Measurements from ENCODE around the gene MLEC. TPM values are rescaled to one million over a fixed set of nuclear protein-coding genes. Genes with fewer than 3 reads are reported as not detected.
"Not testable (repeated sequence)": the region's sequence is repeated elsewhere in the genome, so short reads cannot be mapped to it uniquely, and the experiment has no call there.

The MLEC gene
- polyA plus RNA-seq, 1 donor = 173 TPM

- DNase-seq = peak in 1 of 2 donors; percentile 40
- Histone ChIP-seq H3K9me3 (ENCODE audit: control insufficient read depth, low read depth, low read length) (no peaks in the 10 kb centered on the region), H3K36me3 (ENCODE audit: control insufficient read depth, insufficient read depth, low read length) (peaks cover 68% of the 10 kb centered on the region), H3K27me3 (ENCODE audit: control insufficient read depth, insufficient read depth, low read length) (no peaks in the 10 kb centered on the region), H3K4me1 (ENCODE audit: control insufficient read depth, insufficient read depth, low read length) (peaks cover 37% of the 10 kb centered on the region), H3K4me3 (ENCODE audit: low read length) (no peak overlapping the region), H3K27ac (ENCODE audit: low read length) (peak overlapping the region; percentile 89)
- WGBS (ENCODE audit: insufficient coverage, low lambda C conversion rate) = no CpG with 5 or more reads among the region's 7 CpGs
Observed at GRCh38 chr12:120720234-120720986, 33.5 kb downstream of the MLEC start.

DNA sequence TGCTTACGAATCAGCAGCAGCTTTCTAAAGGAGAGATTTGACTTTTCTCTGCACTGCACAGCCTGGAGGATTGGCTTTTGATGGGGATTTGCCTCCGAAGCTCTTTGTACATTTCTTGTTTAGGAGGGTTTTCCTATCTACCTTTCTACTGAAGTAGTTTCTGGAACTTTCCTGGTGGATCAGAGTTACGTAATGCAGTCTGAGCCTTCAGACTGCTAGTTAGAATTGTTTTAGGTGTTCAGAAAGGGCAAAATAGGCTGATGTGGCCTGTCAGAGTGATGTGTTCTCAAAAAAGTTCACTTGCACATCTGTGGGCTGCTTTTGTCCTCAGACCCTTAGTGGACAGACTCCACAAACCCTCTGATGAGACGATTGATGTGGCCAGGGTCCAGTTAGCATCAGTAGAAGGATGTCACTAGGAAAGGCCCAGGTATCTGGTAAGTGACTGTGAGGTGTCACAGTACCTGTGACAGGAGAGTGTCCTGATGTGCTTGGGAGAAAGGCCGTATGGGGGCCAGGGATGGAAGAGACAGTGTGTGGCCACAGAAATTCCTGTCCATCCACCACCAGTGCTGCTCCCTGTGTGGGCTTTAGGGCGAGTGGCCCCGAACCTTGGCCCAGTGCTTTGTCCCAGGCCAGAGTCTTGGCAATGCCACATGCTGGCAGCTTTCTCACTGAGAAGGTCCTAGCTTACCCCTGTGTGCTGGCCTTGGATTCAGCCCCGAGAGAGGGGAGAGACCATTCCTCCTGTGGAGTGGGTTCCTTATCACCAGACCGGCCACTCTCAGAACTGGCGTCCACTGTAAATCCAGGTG, 34.2 kb downstream of the MLEC start:
- H3K36me3 ChIP-seq (ENCODE audit: control insufficient read depth, insufficient read depth, low read length) = peaks cover 62% of the 10 kb centered on the region

DNA sequence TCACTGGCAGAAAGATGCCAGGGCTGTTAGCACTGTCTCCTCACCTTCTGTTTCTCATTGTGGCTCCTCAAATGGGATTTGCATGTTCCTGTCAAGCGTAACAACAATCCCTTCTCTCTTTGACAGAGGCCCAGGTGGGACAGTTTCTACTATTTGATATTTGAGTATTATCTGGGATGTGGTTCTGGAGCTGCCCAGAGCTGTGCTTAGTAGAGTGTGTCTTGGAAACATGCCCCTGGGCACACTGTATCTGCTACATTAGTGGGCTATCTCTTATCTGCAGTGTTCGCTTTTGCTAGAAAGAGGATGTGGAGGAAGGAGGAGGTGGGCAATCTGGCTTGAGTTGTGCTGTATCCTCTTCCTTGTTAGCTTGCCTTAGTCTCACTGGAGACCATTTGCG, 34.9 kb downstream of the MLEC start:
- peaks cover 55% of the 10 kb centered on the region for H3K36me3 ChIP-seq (ENCODE audit: control insufficient read depth, insufficient read depth, low read length)
- no peaks in the 10 kb centered on the region for H3K27me3 ChIP-seq (ENCODE audit: control insufficient read depth, insufficient read depth, low read length)
- no peak overlapping the region for H3K4me3 ChIP-seq (ENCODE audit: low read length)
- WGBS (ENCODE audit: insufficient coverage, low lambda C conversion rate) = no CpG with 5 or more reads among the region's 3 CpGs
- H3K27ac ChIP-seq (ENCODE audit: low read length) = no peak overlapping the region
- H3K9me3 ChIP-seq (ENCODE audit: control insufficient read depth, low read depth, low read length) = no peaks in the 10 kb centered on the region
- DNase-seq = no peak
- peaks cover 40% of the 10 kb centered on the region for H3K4me1 ChIP-seq (ENCODE audit: control insufficient read depth, insufficient read depth, low read length)

More for the DNA sequence above, 34.2 kb downstream of the MLEC start:
- WGBS (ENCODE audit: insufficient coverage, low lambda C conversion rate) = 67% methylated on average over 1 of the region's 10 CpGs
- no peaks in the 10 kb centered on the region for H3K27me3 ChIP-seq (ENCODE audit: control insufficient read depth, insufficient read depth, low read length)
- H3K9me3 ChIP-seq (ENCODE audit: control insufficient read depth, low read depth, low read length) = no peaks in the 10 kb centered on the region
- no peak for DNase-seq
- H3K4me1 ChIP-seq (ENCODE audit: control insufficient read depth, insufficient read depth, low read length) = peaks cover 37% of the 10 kb centered on the region
- no peak overlapping the region for H3K27ac ChIP-seq (ENCODE audit: low read length)
- H3K4me3 ChIP-seq (ENCODE audit: low read length) = no peak overlapping the region

GRCh38 chr12:120722784-120723183, 35.8 kb downstream of the MLEC start:
- DNase-seq = no peak
- Histone ChIP-seq H3K4me3 (ENCODE audit: low read length) (no peak overlapping the region), H3K36me3 (ENCODE audit: control insufficient read depth, insufficient read depth, low read length) (peaks cover 51% of the 10 kb centered on the region), H3K4me1 (ENCODE audit: control insufficient read depth, insufficient read depth, low read length) (peaks cover 43% of the 10 kb centered on the region), H3K27ac (ENCODE audit: low read length) (no peak overlapping the region), H3K27me3 (ENCODE audit: control insufficient read depth, insufficient read depth, low read length) (no peaks in the 10 kb centered on the region), H3K9me3 (ENCODE audit: control insufficient read depth, low read depth, low read length) (no peaks in the 10 kb centered on the region)
- WGBS (ENCODE audit: insufficient coverage, low lambda C conversion rate) = no CpG with 5 or more reads among the region's 2 CpGs

- H3K36me3 ChIP-seq (ENCODE audit: control insufficient read depth, insufficient read depth, low read length) = peaks cover 51% of the 10 kb centered on the region
- H3K4me3 ChIP-seq (ENCODE audit: low read length) = no peak overlapping the region
- H3K9me3 ChIP-seq (ENCODE audit: control insufficient read depth, low read depth, low read length) = no peaks in the 10 kb centered on the region
- H3K27me3 ChIP-seq (ENCODE audit: control insufficient read depth, insufficient read depth, low read length) = no peaks in the 10 kb centered on the region
- DNase-seq = no peak
- WGBS (ENCODE audit: insufficient coverage, low lambda C conversion rate) = no CpG with 5 or more reads among the region's 5 CpGs
- H3K4me1 ChIP-seq (ENCODE audit: control insufficient read depth, insufficient read depth, low read length) = peaks cover 27% of the 10 kb centered on the region
- no peak overlapping the region for H3K27ac ChIP-seq (ENCODE audit: low read length)
Observed at GRCh38 chr12:120724720-120725119, 37.8 kb downstream of the MLEC start.

DNA sequence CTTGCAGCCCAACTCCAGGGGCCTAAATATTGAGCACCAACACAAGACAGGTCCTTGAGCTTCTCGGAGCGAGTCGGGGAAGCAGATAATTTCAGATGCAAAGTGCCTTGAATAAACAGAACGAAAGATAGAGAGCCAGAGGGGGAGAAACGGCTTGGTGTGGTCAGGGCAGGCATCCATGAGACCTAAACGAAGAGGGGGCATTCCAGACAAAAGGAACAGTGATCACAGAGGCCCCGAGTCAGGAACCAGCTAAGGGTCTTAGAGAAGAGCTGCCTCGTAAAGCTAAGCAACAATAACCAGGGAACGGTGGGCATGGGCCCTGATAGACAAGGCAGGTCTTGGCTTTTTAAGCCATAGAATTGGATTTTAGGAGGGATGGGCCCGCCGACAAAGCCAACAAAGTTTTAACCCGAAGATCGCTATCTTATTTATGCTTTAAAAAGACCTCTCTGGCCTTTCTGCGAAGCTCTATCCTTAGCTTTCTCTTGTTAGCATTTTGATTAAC, 38.3 kb downstream of the MLEC start:
- Histone ChIP-seq H3K36me3 (ENCODE audit: control insufficient read depth, insufficient read depth, low read length) (peaks cover 50% of the 10 kb centered on the region), H3K27me3 (ENCODE audit: control insufficient read depth, insufficient read depth, low read length) (no peaks in the 10 kb centered on the region), H3K9me3 (ENCODE audit: control insufficient read depth, low read depth, low read length) (no peaks in the 10 kb centered on the region), H3K27ac (ENCODE audit: low read length) (peak overlapping the region; percentile 19), H3K4me3 (ENCODE audit: low read length) (peak overlapping the region; percentile 56), H3K4me1 (ENCODE audit: control insufficient read depth, insufficient read depth, low read length) (peaks cover 22% of the 10 kb centered on the region)
- no peak for DNase-seq
- WGBS (ENCODE audit: insufficient coverage, low lambda C conversion rate) = no CpG with 5 or more reads among the region's 14 CpGs

GRCh38 chr12:120725659-120726509, 38.9 kb downstream of the MLEC start, which contains the start of gene ACADS:
TSS of gene ACADS (plus strand) at chr12:120725826. CDS start at chr12:120725886, 60 bp downstream.
- H3K4me3 ChIP-seq (ENCODE audit: low read length) = peak within 1 kb of the TSS; percentile 56
- H3K9me3 ChIP-seq (ENCODE audit: control insufficient read depth, low read depth, low read length) = no peaks in the 10 kb centered on the region
- DNase-seq = peak; percentile 94
- WGBS (ENCODE audit: insufficient coverage, low lambda C conversion rate) = no CpG with 5 or more reads among the region's 66 CpGs
- H3K4me1 ChIP-seq (ENCODE audit: control insufficient read depth, insufficient read depth, low read length) = peaks cover 15% of the 10 kb centered on the region
- peaks cover 50% of the 10 kb centered on the region for H3K36me3 ChIP-seq (ENCODE audit: control insufficient read depth, insufficient read depth, low read length)
- no peaks in the 10 kb centered on the region for H3K27me3 ChIP-seq (ENCODE audit: control insufficient read depth, insufficient read depth, low read length)
- H3K27ac ChIP-seq (ENCODE audit: low read length) = peak within 1 kb of the TSS; percentile 41

GRCh38 chr12:120726510-120726793, 39.5 kb downstream of the MLEC start:
- WGBS (ENCODE audit: insufficient coverage, low lambda C conversion rate) = no CpG with 5 or more reads among the region's 9 CpGs
- DNase-seq = no peak
- H3K36me3 ChIP-seq (ENCODE audit: control insufficient read depth, insufficient read depth, low read length) = peaks cover 47% of the 10 kb centered on the region

GRCh38 chr12:120726961-120727360, 40.0 kb downstream of the MLEC start:
- H3K27ac ChIP-seq (ENCODE audit: low read length) = no peak overlapping the region
- H3K4me1 ChIP-seq (ENCODE audit: control insufficient read depth, insufficient read depth, low read length) = peaks cover 12% of the 10 kb centered on the region
- H3K36me3 ChIP-seq (ENCODE audit: control insufficient read depth, insufficient read depth, low read length) = peaks cover 42% of the 10 kb centered on the region
- no peak for DNase-seq
- WGBS (ENCODE audit: insufficient coverage, low lambda C conversion rate) = no CpG with 5 or more reads among the region's 9 CpGs
- H3K9me3 ChIP-seq (ENCODE audit: control insufficient read depth, low read depth, low read length) = no peaks in the 10 kb centered on the region
- no peaks in the 10 kb centered on the region for H3K27me3 ChIP-seq (ENCODE audit: control insufficient read depth, insufficient read depth, low read length)
- H3K4me3 ChIP-seq (ENCODE audit: low read length) = no peak overlapping the region

More at GRCh38 chr12:120726510-120726793, 39.5 kb downstream of the MLEC start:
- Histone ChIP-seq H3K9me3 (ENCODE audit: control insufficient read depth, low read depth, low read length) (no peaks in the 10 kb centered on the region), H3K4me1 (ENCODE audit: control insufficient read depth, insufficient read depth, low read length) (peaks cover 12% of the 10 kb centered on the region), H3K27me3 (ENCODE audit: control insufficient read depth, insufficient read depth, low read length) (no peaks in the 10 kb centered on the region), H3K27ac (ENCODE audit: low read length) (peak overlapping the region; percentile 41), H3K4me3 (ENCODE audit: low read length) (peak overlapping the region; percentile 56)

DNA sequence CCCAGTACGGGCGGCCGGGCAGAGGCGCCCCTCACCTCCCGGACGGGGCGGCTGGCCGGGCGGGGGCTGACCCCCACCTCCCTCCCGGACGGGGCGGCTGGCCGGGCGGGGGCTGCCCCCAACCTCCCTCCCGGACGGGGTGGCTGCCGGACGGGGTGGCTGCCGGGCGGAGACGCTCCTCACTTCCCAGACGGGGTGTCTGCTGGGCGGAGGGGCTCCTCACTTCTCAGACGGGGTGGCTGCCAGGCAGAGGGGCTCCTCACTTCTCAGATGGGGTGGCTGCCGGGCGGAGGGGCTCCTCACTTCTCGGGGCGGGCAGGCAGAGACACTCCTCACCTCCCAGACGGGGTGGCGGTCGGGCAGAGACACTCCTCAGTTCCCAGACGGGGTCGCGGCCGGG, 45.2 kb downstream of the MLEC start:
- DNase-seq; H3K4me3 ChIP-seq (ENCODE audit: low read length); H3K27me3 ChIP-seq (ENCODE audit: control insufficient read depth, insufficient read depth, low read length); H3K9me3 ChIP-seq (ENCODE audit: control insufficient read depth, low read depth, low read length); H3K27ac ChIP-seq (ENCODE audit: low read length); H3K4me1 ChIP-seq (ENCODE audit: control insufficient read depth, insufficient read depth, low read length): not testable (repeated sequence)
- WGBS (ENCODE audit: insufficient coverage, low lambda C conversion rate) = no CpG with 5 or more reads among the region's 35 CpGs
- H3K36me3 ChIP-seq (ENCODE audit: control insufficient read depth, insufficient read depth, low read length) = peaks cover 34% of the 10 kb centered on the region

Measured in large intestine (tissue), 3 donors.